ENCODE results near the gene CILP. TPM values are rescaled to one million over a fixed set of nuclear protein-coding genes. Genes with fewer than 3 reads are reported as not detected.

Gene CILP
- polyA plus RNA-seq, 3 donors, result 0.13 TPM; not detected in 2

DNA sequence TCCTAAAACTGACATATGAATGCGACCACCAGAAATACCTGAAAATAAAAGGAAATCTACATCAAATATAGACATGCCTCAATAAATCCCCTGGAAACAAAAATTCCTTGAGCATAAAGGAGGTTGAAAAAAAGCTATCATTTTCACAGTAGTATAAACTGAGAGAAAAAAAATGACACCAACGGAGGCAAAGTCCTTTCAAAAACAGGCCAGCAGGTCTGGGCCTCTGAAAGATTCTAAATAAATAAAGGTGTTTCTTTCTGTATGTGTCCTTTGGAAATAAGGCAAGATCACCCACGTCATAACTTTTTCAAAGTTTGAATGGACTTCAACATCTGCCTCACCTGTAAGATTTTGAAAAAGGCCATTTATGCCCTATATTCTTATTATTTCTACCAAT lies 31.1 kb downstream of the CILP start:
- Histone ChIP-seq H3K27ac (ENCODE audit: low read depth in 1 of 2, low read length in 2 of 2) (no peak overlapping the region), H3K4me2 (replicated peaks; ENCODE audit: extremely low read depth, low read length, poor library complexity, severe bottlenecking) (no peak overlapping the region), H4K20me1 (ENCODE audit: insufficient read depth, low read length) (peaks cover 78% of the 10 kb centered on the region), H3K36me3 (replicated peaks in 1 of 2; ENCODE audit: control insufficient read depth in 1 of 2, insufficient read depth in 2 of 2, low read length in 2 of 2) (peaks cover 48 to 50% of the 10 kb centered on the region in 2 donors), H2AFZ (ENCODE audit: insufficient read depth, low read depth, low read length, poor library complexity, severe bottlenecking) (no peak overlapping the region), H3K27me3 (ENCODE audit: control insufficient read depth in 2 of 2, insufficient read depth in 2 of 2, low read length in 2 of 2) (no peaks in the 10 kb centered on the region), H3K4me3 (replicated peaks in 1 of 3; ENCODE audit: low read depth in 2 of 3, low read length in 3 of 3) (no peak overlapping the region), H3K9me3 (replicated peaks in 1 of 2; ENCODE audit: control insufficient read depth in 1 of 2, insufficient read depth in 1 of 2, low read length in 2 of 2) (no peaks in the 10 kb centered on the region), H3K79me2 (ENCODE audit: insufficient read depth, low read length) (peaks cover 66% of the 10 kb centered on the region), H3K4me1 (ENCODE audit: control insufficient read depth in 1 of 2, insufficient read depth in 2 of 2, low read length in 2 of 2) (peaks cover 13 to 20% of the 10 kb centered on the region in 2 donors), H3K9ac (ENCODE audit: insufficient read depth, low read length, poor library complexity, severe bottlenecking) (no peak overlapping the region)
- Mint-ChIP-seq H3K27ac (no peak overlapping the region), H3K36me3 (peaks cover 30 to 58% of the 10 kb centered on the region in 2 donors), H3K9me3 (no peaks in the 10 kb centered on the region), H3K4me3 (no peak overlapping the region), H3K27me3 (ENCODE audit: low read depth in 3 of 3) (no peaks in the 10 kb centered on the region), H3K4me1 (peaks cover 23% of the 10 kb centered on the region)
- no peak for DNase-seq
- intact Hi-C loops (cut with micrococcal nuclease), result no loop called here
- WGBS (ENCODE audit: insufficient coverage), result no CpG with 5 or more reads among the region's 3 CpGs
- TF ChIP-seq CTCF (IDR thresholded peaks at IDR 0.05), result no peak

- Histone ChIP-seq H3K4me2 (replicated peaks; ENCODE audit: extremely low read depth, low read length, poor library complexity, severe bottlenecking) (no peak overlapping the region), H3K9me3 (replicated peaks in 1 of 2; ENCODE audit: control insufficient read depth in 1 of 2, insufficient read depth in 1 of 2, low read length in 2 of 2) (no peaks in the 10 kb centered on the region), H3K27ac (ENCODE audit: low read depth in 1 of 2, low read length in 2 of 2) (no peak overlapping the region), H4K20me1 (ENCODE audit: insufficient read depth, low read length) (peaks cover 86% of the 10 kb centered on the region), H3K36me3 (replicated peaks in 1 of 2; ENCODE audit: control insufficient read depth in 1 of 2, insufficient read depth in 2 of 2, low read length in 2 of 2) (peaks cover 59 to 71% of the 10 kb centered on the region in 2 donors), H3K79me2 (ENCODE audit: insufficient read depth, low read length) (peaks cover 53% of the 10 kb centered on the region), H2AFZ (ENCODE audit: insufficient read depth, low read depth, low read length, poor library complexity, severe bottlenecking) (no peak overlapping the region), H3K4me3 (replicated peaks in 1 of 3; ENCODE audit: low read depth in 2 of 3, low read length in 3 of 3) (no peak overlapping the region), H3K4me1 (ENCODE audit: control insufficient read depth in 1 of 2, insufficient read depth in 2 of 2, low read length in 2 of 2) (peaks cover 3 to 4% of the 10 kb centered on the region in 2 donors), H3K27me3 (ENCODE audit: control insufficient read depth in 2 of 2, insufficient read depth in 2 of 2, low read length in 2 of 2) (no peaks in the 10 kb centered on the region), H3K9ac (ENCODE audit: insufficient read depth, low read length, poor library complexity, severe bottlenecking) (no peak overlapping the region)
- DNase-seq, result no peak
- peaks cover 36 to 75% of the 10 kb centered on the region in 2 donors for H3K36me3 Mint-ChIP-seq
- H3K27me3 Mint-ChIP-seq (ENCODE audit: low read depth in 3 of 3), result no peaks in the 10 kb centered on the region
- H3K4me3 Mint-ChIP-seq, result no peak overlapping the region
- TF ChIP-seq CTCF (IDR thresholded peaks at IDR 0.05), result no peak
- peaks cover 9% of the 10 kb centered on the region for H3K4me1 Mint-ChIP-seq
- intact Hi-C loops (cut with micrococcal nuclease), result no loop called here
- H3K9me3 Mint-ChIP-seq, result no peaks in the 10 kb centered on the region
- no CpG with 5 or more reads among the region's 1 CpG for WGBS (ENCODE audit: insufficient coverage)
- H3K27ac Mint-ChIP-seq, result peak overlapping the region in 1 of 7 donors; percentile 31
These were observed 33.4 kb downstream of the CILP start for GRCh38 chr15:65177901-65178300.
